Mesenchymal stem cell (in vitro differentiated cells and primary cell): ENCODE results near the gene SGTA.
A peak's percentile ranks its signal among the peaks of the same experiment; 100 is the strongest.

Source experiments
- DNase-seq: peaks from one replicate; pipeline ENCODE4 v3.0.0-alpha.2; 2013
- H2AFZ ChIP-seq: one replicate; pipeline ENCODE4 v1.6.1; 2013; ENCODE audit warnings: low read depth, mild to moderate bottlenecking, control low read depth, inconsistent platforms, low read length, moderate library complexity
- H2AK5ac ChIP-seq: 2 replicates; pipeline ENCODE4 v1.6.1; 2013; ENCODE audit warnings: low read length, moderate library complexity, mild to moderate bottlenecking, inconsistent platforms; ENCODE audit not compliant: severe bottlenecking
- H2BK120ac ChIP-seq: one replicate; pipeline ENCODE4 v1.6.1; 2013; ENCODE audit warnings: low read depth, mild to moderate bottlenecking, inconsistent platforms, low read length, moderate library complexity
- H2BK12ac ChIP-seq, 2 experiments: one replicate each; pipeline ENCODE4 v1.6.1; 2013; ENCODE audit warnings: inconsistent platforms in 2 of 2, low read length in 2 of 2, mild to moderate bottlenecking in 2 of 2, moderate library complexity in 2 of 2, control low read depth in 1 of 2
- H2BK15ac ChIP-seq: one replicate; pipeline ENCODE4 v1.6.1; 2013; ENCODE audit warnings: mild to moderate bottlenecking, low read depth, inconsistent platforms; ENCODE audit not compliant: poor library complexity, severe bottlenecking
- H2BK5ac ChIP-seq: 2 replicates; pipeline ENCODE4 v1.6.1; 2013; ENCODE audit warnings: low read depth, mild to moderate bottlenecking, low read length, control low read depth, inconsistent platforms; ENCODE audit not compliant: poor library complexity, severe bottlenecking
- H3K14ac ChIP-seq, 2 experiments: one replicate each; pipeline ENCODE4 v1.6.1; 2013; ENCODE audit warnings: inconsistent platforms in 2 of 2, low read length in 2 of 2, control low read depth in 1 of 2, mild to moderate bottlenecking in 1 of 2, moderate library complexity in 1 of 2
- H3K18ac ChIP-seq, 2 experiments: one replicate each; pipeline ENCODE4 v1.6.1; 2013; ENCODE audit warnings: inconsistent platforms in 2 of 2, low read length in 2 of 2, control low read depth in 1 of 2, low read depth in 1 of 2, mild to moderate bottlenecking in 1 of 2
- H3K23ac ChIP-seq, 2 experiments: one replicate each; pipeline ENCODE4 v1.6.1; 2013; ENCODE audit warnings: inconsistent platforms in 2 of 2, low read length in 2 of 2, mild to moderate bottlenecking in 2 of 2, moderate library complexity in 2 of 2, control low read depth in 1 of 2
- H3K27ac ChIP-seq: 2 replicates; pipeline ENCODE4 v1.5.1; 2013; ENCODE audit warnings: mild to moderate bottlenecking, moderate library complexity, low read length, control low read depth, inconsistent platforms; ENCODE audit not compliant: poor library complexity, severe bottlenecking
- H3K27me3 ChIP-seq, 2 experiments: 2 replicates each; pipeline versions ENCODE4 v1.6.1 to v1.7.0; 2013; ENCODE audit warnings: low read length in 2 of 2, mild to moderate bottlenecking in 2 of 2, moderate library complexity in 2 of 2, control low read depth in 1 of 2, inconsistent platforms in 1 of 2; ENCODE audit not compliant: control insufficient read depth in 1 of 2, insufficient read depth in 1 of 2
- H3K36me3 ChIP-seq, 2 experiments: 2 replicates each; pipeline versions ENCODE4 v1.6.1 to v1.7.0; 2013; ENCODE audit warnings: low read length in 2 of 2, control low read depth in 1 of 2, inconsistent platforms in 1 of 2, low read depth in 1 of 2, mild to moderate bottlenecking in 1 of 2; ENCODE audit not compliant: insufficient read depth in 2 of 2, control insufficient read depth in 1 of 2
- H3K4ac ChIP-seq, 2 experiments: one replicate each; pipeline ENCODE4 v1.6.1; 2013; ENCODE audit warnings: inconsistent platforms in 2 of 2, low read length in 2 of 2, mild to moderate bottlenecking in 2 of 2, moderate library complexity in 2 of 2, control low read depth in 1 of 2, low read depth in 1 of 2
- H3K4me1 ChIP-seq: 2 replicates; pipeline ENCODE4 v1.6.1; 2013; ENCODE audit warnings: low read depth, low read length, control low read depth; ENCODE audit not compliant: control insufficient read depth, insufficient read depth
- H3K4me2 ChIP-seq: 2 replicates; pipeline ENCODE4 v1.6.1; 2013; ENCODE audit warnings: low read length, mild to moderate bottlenecking, inconsistent platforms; ENCODE audit not compliant: poor library complexity, severe bottlenecking
- H3K4me3 ChIP-seq, 2 experiments: 2 replicates each; pipeline versions ENCODE4 v1.5.1 to v1.7.0; 2013; ENCODE audit warnings: low read length in 2 of 2, mild to moderate bottlenecking in 2 of 2, control low read depth in 1 of 2, low read depth in 1 of 2; ENCODE audit not compliant: insufficient read depth in 1 of 2
- H3K79me1 ChIP-seq: replicated peaks from 2 replicates; pipeline ENCODE4 v1.6.1; 2013; ENCODE audit warnings: mild to moderate bottlenecking, control low read depth, low read length, inconsistent platforms; ENCODE audit not compliant: poor library complexity, severe bottlenecking
- H3K9ac ChIP-seq: 2 replicates; pipeline ENCODE4 v1.7.0; 2013; ENCODE audit warnings: mild to moderate bottlenecking, low read length, moderate library complexity
- H3K9me3 ChIP-seq: 2 replicates; pipeline ENCODE4 v1.7.0; 2013; ENCODE audit warnings: mild to moderate bottlenecking, low read length; ENCODE audit not compliant: control insufficient read depth
- H4K8ac ChIP-seq: one replicate; pipeline ENCODE4 v1.6.1; 2013; ENCODE audit warnings: inconsistent platforms, mild to moderate bottlenecking, low read length, moderate library complexity
- H4K91ac ChIP-seq: one replicate; pipeline ENCODE4 v1.6.1; 2013; ENCODE audit warnings: mild to moderate bottlenecking, low read length, inconsistent platforms
- WGBS: methylation state at CpG from one replicate; pipeline ENCODE4 v1.1.7; 2013; ENCODE audit warnings: mixed read lengths; 5-methylcytosine and 5-hydroxymethylcytosine counted together

The SGTA gene

GRCh38 chr19:2790194-2790556 lies 7.1 kb upstream of the SGTA start:
- Histone ChIP-seq H3K4me3 (no peak overlapping the region), H2AK5ac (no peak overlapping the region), H2BK120ac (no peak overlapping the region), H3K36me3 (peaks cover 31 to 64% of the 10 kb centered on the region in 2 experiments), H2BK15ac (no peak overlapping the region), H3K4me1 (peaks cover 12% of the 10 kb centered on the region), H3K27ac (no peak overlapping the region), H3K27me3 (no peaks in the 10 kb centered on the region), H3K79me1 (peaks cover 43% of the 10 kb centered on the region), H2AFZ (no peak overlapping the region), H3K14ac (no peak overlapping the region), H4K8ac (no peak overlapping the region), H3K4me2 (no peak overlapping the region), H3K23ac (no peak overlapping the region), H3K18ac (no peak overlapping the region), H3K4ac (no peak overlapping the region), H4K91ac (peak overlapping the region; percentile 56), H2BK5ac (no peak overlapping the region), H3K9ac (no peak overlapping the region), H3K9me3 (no peaks in the 10 kb centered on the region), H2BK12ac (no peak overlapping the region)
- no peak for DNase-seq
- 94% methylated on average over 14 of the region's 14 CpGs for WGBS

- Histone ChIP-seq H2BK12ac (no peak overlapping the region), H3K9ac (no peak overlapping the region), H2BK15ac (no peak overlapping the region)
Observed at GRCh38 chr19:2788237-2788636, 5.2 kb upstream of the SGTA start.

GRCh38 chr19:2787115-2787514 lies 4.0 kb upstream of the SGTA start:
- Histone ChIP-seq H3K4me3 (no peak overlapping the region), H3K9me3 (no peaks in the 10 kb centered on the region), H3K18ac (no peak overlapping the region), H3K4me2 (no peak overlapping the region), H4K8ac (no peak overlapping the region), H4K91ac (no peak overlapping the region), H2BK12ac (no peak overlapping the region), H2AFZ (no peak overlapping the region), H3K23ac (no peak overlapping the region), H3K14ac (no peak overlapping the region), H3K79me1 (peaks cover 31% of the 10 kb centered on the region), H3K27me3 (no peaks in the 10 kb centered on the region), H2AK5ac (no peak overlapping the region), H3K36me3 (peaks cover 20 to 35% of the 10 kb centered on the region in 2 experiments), H2BK5ac (no peak overlapping the region), H3K9ac (peak overlapping the region; percentile 45), H3K27ac (no peak overlapping the region), H3K4ac (no peak overlapping the region), H2BK120ac (no peak overlapping the region), H2BK15ac (no peak overlapping the region), H3K4me1 (peaks cover 13% of the 10 kb centered on the region)
- 92% methylated on average over 7 of the region's 8 CpGs for WGBS
- DNase-seq = no peak

More at GRCh38 chr19:2788237-2788636, 5.2 kb upstream of the SGTA start:
- Histone ChIP-seq H3K27me3 (no peaks in the 10 kb centered on the region), H2AFZ (no peak overlapping the region), H3K23ac (no peak overlapping the region), H3K79me1 (peaks cover 34% of the 10 kb centered on the region), H3K9me3 (no peaks in the 10 kb centered on the region), H3K4me3 (no peak overlapping the region), H3K4ac (no peak overlapping the region), H4K91ac (no peak overlapping the region), H3K36me3 (peaks cover 20 to 45% of the 10 kb centered on the region in 2 experiments), H3K18ac (no peak overlapping the region), H2BK5ac (no peak overlapping the region), H2BK120ac (no peak overlapping the region), H2AK5ac (no peak overlapping the region), H3K14ac (no peak overlapping the region), H4K8ac (no peak overlapping the region), H3K4me2 (no peak overlapping the region), H3K27ac (no peak overlapping the region), H3K4me1 (peaks cover 13% of the 10 kb centered on the region)
- WGBS = 99% methylated on average over 5 of the region's 5 CpGs
- no peak for DNase-seq

GRCh38 chr19:2785244-2785997 lies 2.3 kb upstream of the SGTA start, which contains the start of gene THOP1:
TSS of gene THOP1 (plus strand) at chr19:2785503. CDS start at chr19:2785663, 160 bp downstream.
- peak within 1 kb of the TSS; percentile 68 to 99 for H3K23ac ChIP-seq
- H3K14ac ChIP-seq = peak within 1 kb of the TSS in 1 of 2 experiments; percentile 81
- under 1% methylated on average over 54 of the region's 78 CpGs for WGBS

More at GRCh38 chr19:2785244-2785997, 2.3 kb upstream of the SGTA start, which contains the start of gene THOP1:
- peak; percentile 99 for DNase-seq
- Histone ChIP-seq H3K4ac (no peak within 1 kb of the TSS), H3K9ac (peak within 1 kb of the TSS; percentile 94), H2BK5ac (no peak within 1 kb of the TSS), H2AK5ac (no peak within 1 kb of the TSS), H3K27ac (peak within 1 kb of the TSS; percentile 61), H3K18ac (peak within 1 kb of the TSS; percentile 63 to 82), H2BK15ac (no peak within 1 kb of the TSS), H3K79me1 (peaks cover 17% of the 10 kb centered on the region), H3K4me2 (peak within 1 kb of the TSS; percentile 99), H2BK12ac (no peak within 1 kb of the TSS), H4K8ac (peak within 1 kb of the TSS; percentile 83), H2AFZ (peak within 1 kb of the TSS; percentile 97), H3K27me3 (no peaks in the 10 kb centered on the region), H3K4me1 (peaks cover 22% of the 10 kb centered on the region), H3K9me3 (no peaks in the 10 kb centered on the region), H3K4me3 (peak within 1 kb of the TSS; percentile 85 to 96), H3K36me3 (peaks cover 4 to 23% of the 10 kb centered on the region in 2 experiments), H2BK120ac (no peak within 1 kb of the TSS), H4K91ac (peak within 1 kb of the TSS; percentile 71)
